Hypothalamus (tissue), 51 donors: Measurements from ENCODE around the gene NTMT1.
A peak's percentile ranks its signal among the peaks of the same experiment; 100 is the strongest.

Experiments used
- DNase-seq, 51 donors: peaks; one replicate each; lab custom pipeline; 2025; lab: John Stamatoyannopoulos, UW

Gene NTMT1

GRCh38 chr9:129613520-129614175 lies 12.3 kb upstream of the NTMT1 start:
- DNase-seq, result peak in 45 of 51 donors; percentile 22 to 95 (median 83)

GRCh38 chr9:129614932-129615331 lies 11.0 kb upstream of the NTMT1 start:
- DNase-seq, result no peak

- no peak for DNase-seq
These were observed 10.3 kb upstream of the NTMT1 start for GRCh38 chr9:129615407-129616285.

GRCh38 chr9:129617167-129617566 lies 8.8 kb upstream of the NTMT1 start:
- peak in 1 of 51 donors; percentile 38 for DNase-seq

- peak in 6 of 51 donors; percentile 21 to 55 (median 44) for DNase-seq
These were observed 5.9 kb upstream of the NTMT1 start for GRCh38 chr9:129619787-129620668.

- DNase-seq, result no peak
These were observed 5.2 kb upstream of the NTMT1 start, which contains the start of gene C9orf50 for GRCh38 chr9:129620669-129621295. C9orf50 (minus strand) TSS chr9:129621101; CDS start chr9:129620574, 527 bp downstream.

GRCh38 chr9:129623331-129623730 lies 2.6 kb upstream of the NTMT1 start:
- no peak for DNase-seq

GRCh38 chr9:129624168-129624759 lies 1.7 kb upstream of the NTMT1 start:
- DNase-seq, result peak in 23 of 51 donors; percentile 12 to 61 (median 33)

- no peak for DNase-seq
These were observed 1.0 kb upstream of the NTMT1 start for GRCh38 chr9:129624947-129625346.

- no peak for DNase-seq
These were observed 792 bp downstream of the NTMT1 start for GRCh38 chr9:129626625-129627284.

GRCh38 chr9:129627556-129628440 lies 1.8 kb downstream of the NTMT1 start:
- DNase-seq, result no peak

GRCh38 chr9:129628709-129629108 lies 2.7 kb downstream of the NTMT1 start:
- DNase-seq, result no peak

GRCh38 chr9:129629251-129629820 lies 3.4 kb downstream of the NTMT1 start:
- no peak for DNase-seq

GRCh38 chr9:129630967-129631673 lies 5.2 kb downstream of the NTMT1 start:
- DNase-seq, result peak in 19 of 51 donors; percentile 20 to 58 (median 45)

GRCh38 chr9:129631674-129632129 lies 5.7 kb downstream of the NTMT1 start:
- peak in 1 of 51 donors; percentile 24 for DNase-seq

- DNase-seq, result no peak
These were observed 6.5 kb downstream of the NTMT1 start for GRCh38 chr9:129632460-129632859.

- DNase-seq, result no peak
These were observed 7.2 kb downstream of the NTMT1 start for GRCh38 chr9:129633207-129633606.
